ENCODE results near the gene STARD13.
A peak's percentile ranks its signal among the peaks of the same experiment; 100 is the strongest.

The STARD13 gene

GRCh38 chr13:33218020-33218419, 67.5 kb downstream of the STARD13 start:
- peak; percentile 63 for DNase-seq

DNA sequence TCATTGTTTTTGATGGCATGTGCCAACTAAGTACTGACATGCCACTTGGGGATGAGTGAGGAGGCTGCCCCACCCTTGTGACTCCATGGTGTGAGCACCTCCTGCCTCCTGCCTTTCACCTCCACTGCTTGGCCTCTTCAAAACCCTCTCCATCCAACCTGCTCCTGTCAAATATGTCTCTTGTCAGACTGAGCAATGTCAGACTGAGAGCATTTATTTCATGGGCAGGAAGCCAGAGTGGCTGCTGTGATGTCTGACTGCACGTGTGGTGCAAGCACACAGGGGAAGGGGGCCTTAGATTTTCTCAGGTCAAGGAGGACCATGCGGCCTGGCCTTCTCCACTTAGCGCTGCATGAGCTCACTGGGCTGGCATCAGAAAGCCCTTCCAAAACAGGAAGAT, 68.3 kb downstream of the STARD13 start:
- no peak for DNase-seq

DNA sequence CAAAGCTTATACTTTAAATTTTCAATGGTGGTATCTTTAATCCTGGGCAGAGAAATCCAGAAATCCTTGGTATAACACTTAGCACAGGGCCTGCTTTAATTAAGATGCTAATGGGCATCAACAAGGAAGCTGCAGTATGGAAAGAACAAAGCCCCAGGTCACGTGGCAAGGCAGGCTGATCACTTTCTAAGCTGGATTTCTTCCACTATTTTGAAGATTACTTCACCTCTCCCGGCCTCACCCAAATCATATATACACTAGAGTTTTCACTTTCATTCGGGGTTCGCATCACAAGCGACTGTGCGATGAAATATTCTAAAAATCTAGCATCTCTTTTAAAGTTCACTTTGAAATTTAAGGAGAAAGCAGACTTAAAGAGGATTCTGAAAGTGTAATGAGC, 71.8 kb downstream of the STARD13 start:
- DNase-seq: no peak

- no peak for DNase-seq
Observed at GRCh38 chr13:33213024-33213768, 72.4 kb downstream of the STARD13 start.

DNA sequence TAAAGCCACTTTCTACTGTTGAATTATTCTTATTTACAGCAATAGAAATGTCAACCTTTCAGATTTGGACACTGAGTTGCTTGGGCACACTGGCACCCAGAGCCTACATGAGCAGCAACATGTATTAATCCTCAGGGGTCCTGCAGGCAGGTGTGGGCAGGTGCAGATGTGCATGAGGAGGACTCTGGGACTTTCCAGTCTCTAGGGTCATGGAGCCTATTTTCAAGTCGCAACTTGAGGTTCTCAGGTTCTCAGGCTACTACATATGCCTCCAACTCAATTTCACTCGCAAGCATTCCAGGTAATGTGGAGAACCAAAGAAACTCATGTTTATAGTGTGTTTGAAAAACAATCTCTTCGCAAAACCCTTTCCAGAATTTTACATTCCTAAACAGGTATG, 73.2 kb downstream of the STARD13 start:
- DNase-seq: no peak

GRCh38 chr13:33210090-33210489, 75.5 kb downstream of the STARD13 start:
- DNase-seq: no peak

- no peak for DNase-seq
Observed at GRCh38 chr13:33208290-33209220, 77.0 kb downstream of the STARD13 start.

- no peak for DNase-seq
Observed at GRCh38 chr13:33207615-33207961, 78.0 kb downstream of the STARD13 start.

- no peak for DNase-seq
Observed at GRCh38 chr13:33206945-33207614, 78.5 kb downstream of the STARD13 start.

DNA sequence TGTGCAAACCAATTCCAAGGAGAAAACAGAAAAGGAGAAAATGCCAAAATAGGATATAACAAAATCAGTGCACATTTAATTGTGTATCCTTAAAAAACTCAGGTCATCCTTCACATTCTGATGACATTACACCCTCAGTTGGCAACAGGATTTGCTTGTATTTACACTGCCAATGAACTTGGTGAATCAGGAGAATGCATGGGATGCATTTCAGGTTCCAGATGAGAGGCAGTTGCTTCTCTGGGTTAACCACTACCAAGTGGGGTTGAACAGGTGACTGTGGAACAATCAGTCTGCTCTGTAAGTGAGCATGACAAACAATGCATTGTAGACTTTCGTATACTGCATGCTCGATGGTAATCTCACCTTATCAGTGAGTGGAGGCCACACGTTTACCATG, 79.1 kb downstream of the STARD13 start:
- DNase-seq: no peak

- no peak for DNase-seq
Observed at GRCh38 chr13:33205804-33206221, 79.7 kb downstream of the STARD13 start.

GRCh38 chr13:33205224-33205623, 80.3 kb downstream of the STARD13 start:
- no peak for DNase-seq

- DNase-seq: no peak
Observed at GRCh38 chr13:33204130-33204927, 81.2 kb downstream of the STARD13 start.

- no peak for DNase-seq
Observed at GRCh38 chr13:33202644-33203169, 82.8 kb downstream of the STARD13 start.

DNA sequence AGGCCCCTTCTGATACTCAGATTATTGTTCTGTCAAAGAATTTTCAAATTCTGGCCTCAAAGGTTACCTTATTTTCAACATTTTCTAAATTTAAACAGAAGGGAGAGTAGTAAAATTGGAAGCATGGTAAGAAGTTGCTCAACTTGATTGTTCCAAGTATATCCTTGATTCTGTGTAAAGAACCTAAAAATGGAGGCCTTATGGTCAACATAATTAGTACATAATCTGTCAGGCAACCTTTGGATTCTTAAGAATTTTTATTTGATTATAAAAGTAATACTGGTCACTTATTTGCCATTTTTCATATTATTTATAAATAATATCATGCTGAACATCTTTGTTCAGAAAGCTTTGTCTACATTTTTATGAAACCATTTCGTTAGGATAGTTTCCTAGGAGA, 83.9 kb downstream of the STARD13 start:
- DNase-seq: no peak

- DNase-seq: no peak
Observed at GRCh38 chr13:33199289-33199850, 86.2 kb downstream of the STARD13 start.

DNA sequence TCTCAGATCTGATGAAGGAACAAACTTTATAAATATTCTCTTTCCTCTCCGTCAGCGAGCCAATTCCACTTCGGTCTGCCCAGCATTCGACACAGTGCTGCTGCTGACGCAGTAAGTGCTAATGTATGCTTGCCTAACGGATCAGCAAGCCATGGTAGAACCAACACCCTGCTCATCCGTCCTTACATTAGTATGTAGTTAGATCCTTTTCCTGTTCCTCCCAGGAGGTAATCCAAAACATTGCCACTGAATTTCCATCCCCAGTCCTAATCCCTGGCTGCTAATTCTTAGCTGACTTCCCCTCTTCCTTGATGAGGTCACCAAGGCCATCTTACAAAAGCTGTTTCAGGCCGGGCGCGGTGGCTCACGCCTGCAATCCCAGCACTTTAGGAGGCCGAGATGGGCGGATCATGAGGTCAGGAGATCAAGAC, 88.0 kb downstream of the STARD13 start:
- DNase-seq: no peak

- DNase-seq: no peak
Observed at GRCh38 chr13:33196767-33197166, 88.8 kb downstream of the STARD13 start.

- no peak for DNase-seq
Observed at GRCh38 chr13:33195693-33196464, 89.7 kb downstream of the STARD13 start.

DNA sequence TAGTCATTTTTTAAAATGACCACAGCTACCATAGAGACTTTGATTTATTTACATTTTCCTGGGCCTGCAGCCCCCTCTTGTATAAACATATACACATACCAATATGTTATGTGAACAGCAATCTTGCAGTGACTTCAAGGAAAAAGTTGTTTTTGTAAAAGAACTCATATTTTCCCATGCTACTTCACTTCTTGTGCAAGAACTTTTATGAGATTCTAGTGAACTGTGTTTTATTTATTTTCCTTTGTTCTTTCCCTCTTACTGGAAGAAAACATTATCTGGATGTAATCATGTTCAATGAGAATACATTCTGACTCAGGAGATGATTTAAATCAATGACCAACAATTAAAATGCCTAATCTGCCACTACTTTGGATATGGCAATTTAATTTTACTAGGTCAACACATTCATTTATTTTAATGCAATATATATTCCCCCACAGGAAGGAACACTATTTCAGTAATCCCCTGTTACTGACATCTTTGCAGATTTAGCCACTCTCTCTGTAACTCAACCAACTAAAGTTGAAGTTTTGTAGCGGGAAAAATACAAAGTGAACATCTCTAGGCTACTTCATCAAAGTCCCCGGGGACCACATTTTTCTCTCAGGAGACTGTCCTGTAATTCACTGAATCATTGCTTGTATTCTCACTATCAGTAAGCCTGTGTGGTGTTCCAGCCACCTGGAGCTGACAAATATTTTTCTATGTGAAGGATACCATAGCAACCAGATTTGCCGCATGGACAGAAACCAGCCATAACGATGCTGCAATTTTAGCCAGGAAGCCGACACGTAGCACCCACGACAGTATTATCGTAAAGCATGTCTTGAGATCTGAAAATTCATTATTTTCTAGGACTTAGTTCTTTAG, 90.5 kb downstream of the STARD13 start:
- DNase-seq: no peak
